GM19023 (cell line): ENCODE data around the gene VASH2.

Experiments used
- ATAC-seq: cut with Tn5 transposase; IDR thresholded peaks from one replicate; pipeline ENCODE4 v1.9.1; 2021; ENCODE audit warnings: mild to moderate bottlenecking, moderate library complexity; ENCODE audit not compliant: unreplicated experiment

The VASH2 gene

GRCh38 chr1:212928323-212929291, 21.7 kb upstream of the VASH2 start:
- ATAC-seq, result peak; percentile 66

DNA sequence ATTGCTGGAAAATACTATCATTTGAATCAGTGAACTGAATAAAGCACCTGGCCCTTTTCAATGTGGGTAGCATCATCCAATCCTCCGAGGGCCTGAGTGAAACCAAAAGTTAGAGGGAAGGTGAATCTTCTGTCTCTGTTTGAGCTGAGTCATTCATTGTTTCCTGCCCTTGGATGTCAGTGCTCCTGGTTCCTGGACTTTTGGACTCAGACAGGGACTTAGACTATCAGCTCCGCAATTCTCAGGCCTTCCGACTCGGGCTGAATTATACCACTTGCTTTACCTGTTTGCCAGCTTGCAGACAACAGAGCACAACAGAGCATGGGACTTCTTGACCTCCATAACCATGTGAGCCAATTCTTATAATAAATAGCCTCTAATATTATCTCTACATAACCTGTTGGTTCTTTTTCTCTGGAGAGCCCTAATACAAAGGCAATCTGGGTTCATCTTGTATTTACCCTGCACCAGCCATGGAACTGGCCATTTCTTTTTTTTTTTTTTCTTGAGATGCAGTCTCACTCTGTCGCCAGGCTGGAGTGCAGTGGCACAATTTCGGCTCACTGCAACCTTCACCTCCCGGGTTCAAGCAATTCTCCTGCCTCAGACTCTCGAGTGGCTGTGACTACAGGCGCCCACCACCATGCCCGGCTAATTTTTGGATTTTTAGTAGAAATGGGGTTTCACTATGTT, 19.2 kb upstream of the VASH2 start:
- ATAC-seq, result no peak

DNA sequence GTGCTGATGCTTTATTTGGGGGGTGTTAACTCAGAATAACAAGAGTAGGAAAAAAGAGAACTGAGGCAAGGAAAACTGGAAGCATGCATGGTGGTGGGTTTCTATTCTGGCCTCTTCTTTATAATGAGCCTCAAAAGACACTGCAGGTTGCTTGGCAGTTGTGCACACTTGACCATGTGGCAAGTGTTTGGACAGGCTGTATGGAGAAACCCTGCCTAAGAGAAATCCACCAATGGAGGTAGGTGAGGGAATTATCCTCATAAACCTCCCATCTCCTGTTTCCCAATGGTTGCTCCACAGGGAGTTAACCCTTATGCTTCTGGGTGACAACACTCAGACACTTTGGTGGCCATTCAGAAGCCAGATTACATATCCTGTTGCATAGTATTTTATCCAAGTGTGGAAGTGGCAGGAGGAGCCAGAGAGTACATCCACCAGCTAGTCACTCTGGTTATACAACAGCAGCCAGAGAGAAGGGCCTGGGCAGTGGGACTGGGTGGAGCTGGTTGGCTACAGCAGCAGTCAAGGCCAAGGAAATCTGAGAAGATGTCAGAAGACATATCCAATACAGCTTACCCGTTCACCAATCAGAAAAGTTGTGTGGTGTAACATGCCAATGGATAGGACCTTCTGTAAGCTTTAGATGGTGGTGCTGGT, 16.4 kb upstream of the VASH2 start:
- no peak for ATAC-seq

DNA sequence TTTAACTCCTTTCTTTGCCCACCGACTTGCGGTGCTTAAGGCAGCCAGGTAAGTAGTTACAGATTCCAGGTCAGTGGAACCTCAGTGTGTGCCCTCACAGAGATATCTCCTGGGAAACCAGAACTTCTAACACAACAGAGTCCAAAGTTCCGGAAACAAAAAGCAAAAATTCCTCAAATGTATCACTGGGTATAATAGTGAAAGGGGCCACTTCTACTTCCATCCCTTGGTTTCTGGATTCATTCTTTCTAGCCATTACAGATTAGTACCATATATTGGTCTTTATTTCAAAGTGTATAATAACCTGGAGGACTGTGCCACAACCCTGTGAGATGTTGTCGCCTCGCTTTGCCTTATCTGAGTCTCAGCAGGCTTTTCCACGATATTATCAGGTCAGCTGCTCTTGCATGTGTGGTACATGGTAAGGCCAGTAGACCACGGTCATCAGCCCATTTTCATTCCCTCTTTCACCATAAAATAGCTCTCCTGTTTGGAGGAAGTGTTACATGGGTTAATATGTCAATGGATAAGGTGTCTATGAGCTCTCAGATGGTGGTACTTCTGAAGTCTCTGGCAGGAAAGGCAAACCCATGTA, 14.9 kb upstream of the VASH2 start:
- ATAC-seq, result no peak

GRCh38 chr1:212937034-212937433, 13.3 kb upstream of the VASH2 start:
- no peak for ATAC-seq

GRCh38 chr1:212938846-212939245, 11.5 kb upstream of the VASH2 start:
- ATAC-seq, result no peak

DNA sequence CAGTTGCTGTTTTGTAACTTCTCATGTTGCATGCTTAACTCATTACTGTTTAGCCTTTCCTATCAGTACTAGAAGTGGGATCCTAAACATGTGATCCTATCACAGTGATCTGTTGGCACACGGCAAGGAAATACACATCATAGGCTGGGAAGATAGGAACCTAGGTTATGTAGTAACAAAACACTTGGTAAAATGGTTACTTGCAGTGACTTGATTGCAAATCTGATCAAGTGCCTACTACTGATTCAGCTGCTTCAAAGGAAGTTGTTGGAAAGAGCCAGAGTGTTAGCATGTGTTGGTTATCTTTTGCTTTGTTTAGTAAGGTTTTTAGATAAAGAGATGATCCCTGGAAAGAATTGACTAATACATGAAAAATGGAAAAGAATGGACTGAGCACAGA, 8.9 kb upstream of the VASH2 start:
- no peak for ATAC-seq

DNA sequence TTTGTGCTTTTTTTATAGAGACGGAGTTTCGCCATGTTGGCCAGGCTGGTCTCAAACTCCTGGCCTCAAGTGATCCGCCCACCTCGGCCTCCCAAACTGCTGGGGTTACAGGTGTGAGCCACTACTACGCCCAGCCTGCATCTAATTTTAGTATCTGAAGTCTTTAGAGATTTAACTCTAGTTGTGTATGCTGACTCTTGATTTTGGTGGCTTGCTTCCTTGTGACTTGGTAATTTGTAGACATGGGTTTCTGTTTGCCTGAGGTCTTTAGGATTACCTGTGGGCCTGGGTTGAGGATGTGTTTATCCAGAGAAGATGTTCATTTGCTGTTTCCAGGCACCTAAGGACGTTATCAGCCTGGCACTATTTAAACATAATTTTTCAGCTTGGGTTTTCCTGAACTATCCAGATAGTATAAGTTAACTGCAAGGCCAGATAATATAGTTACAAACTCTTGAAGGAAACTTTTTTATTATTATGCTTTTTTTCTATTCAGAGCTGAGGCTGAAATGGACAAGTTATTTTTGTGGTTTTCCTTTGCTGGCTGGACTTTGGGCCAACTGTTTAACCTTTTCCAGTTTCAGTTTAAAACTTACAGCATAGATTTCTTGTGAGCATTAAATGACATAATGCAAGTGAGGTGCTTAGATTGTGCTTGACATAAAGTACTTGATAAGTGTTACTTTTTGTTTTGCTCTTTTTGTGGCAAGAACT, 7.5 kb upstream of the VASH2 start:
- ATAC-seq, result no peak

- no peak for ATAC-seq
Observed at GRCh38 chr1:212943393-212943710, 7.0 kb upstream of the VASH2 start.

DNA sequence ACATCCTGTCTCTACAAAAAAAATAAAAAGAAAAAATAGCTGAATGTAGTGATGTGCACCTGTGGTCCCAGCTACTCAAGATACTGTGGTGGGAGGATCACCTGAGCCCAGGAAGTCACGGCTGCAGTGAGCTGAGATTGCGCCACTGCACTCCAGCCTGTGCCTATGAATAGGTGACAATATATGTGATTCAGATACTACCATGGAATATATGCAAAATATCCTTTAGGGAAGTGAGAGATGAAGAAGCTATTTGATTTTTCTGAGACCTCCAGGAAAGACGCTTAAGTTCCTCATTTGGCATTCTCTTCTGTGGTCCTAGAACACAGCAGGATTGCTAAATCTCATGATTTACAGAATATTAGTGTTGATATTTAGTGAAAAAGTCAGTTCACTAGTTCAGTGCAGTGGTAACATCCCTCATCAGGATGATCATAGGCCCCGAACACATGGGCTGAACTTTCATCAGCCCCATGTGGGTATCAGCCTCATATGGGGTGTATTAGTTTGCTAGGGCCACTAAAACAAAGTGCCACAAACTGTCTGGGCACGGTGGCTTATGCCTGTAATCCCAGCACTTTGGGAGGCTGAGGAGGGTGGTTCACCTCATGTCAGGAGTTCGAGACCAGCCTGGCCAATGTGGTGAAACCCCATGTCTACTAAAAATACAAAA, 6.0 kb upstream of the VASH2 start:
- no peak for ATAC-seq

DNA sequence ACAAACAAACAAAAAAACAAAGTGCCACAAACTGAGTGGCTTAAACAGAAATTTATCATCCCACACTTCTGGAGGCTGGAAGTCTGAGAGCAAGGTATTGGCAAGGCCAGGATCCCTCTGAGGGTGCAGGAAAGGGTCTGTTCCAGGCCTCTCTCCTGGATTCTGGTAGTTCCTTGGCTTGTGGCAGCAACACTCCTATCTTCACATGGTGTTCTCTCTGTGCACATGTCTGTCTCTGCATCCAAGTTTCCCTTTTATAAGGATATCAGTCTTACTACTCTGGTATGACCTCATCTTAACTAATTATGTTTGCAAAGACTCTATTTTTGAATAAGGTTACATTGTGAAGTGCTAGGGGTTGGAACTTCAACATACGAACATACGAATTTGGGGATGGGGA, 5.3 kb upstream of the VASH2 start:
- ATAC-seq, result no peak

DNA sequence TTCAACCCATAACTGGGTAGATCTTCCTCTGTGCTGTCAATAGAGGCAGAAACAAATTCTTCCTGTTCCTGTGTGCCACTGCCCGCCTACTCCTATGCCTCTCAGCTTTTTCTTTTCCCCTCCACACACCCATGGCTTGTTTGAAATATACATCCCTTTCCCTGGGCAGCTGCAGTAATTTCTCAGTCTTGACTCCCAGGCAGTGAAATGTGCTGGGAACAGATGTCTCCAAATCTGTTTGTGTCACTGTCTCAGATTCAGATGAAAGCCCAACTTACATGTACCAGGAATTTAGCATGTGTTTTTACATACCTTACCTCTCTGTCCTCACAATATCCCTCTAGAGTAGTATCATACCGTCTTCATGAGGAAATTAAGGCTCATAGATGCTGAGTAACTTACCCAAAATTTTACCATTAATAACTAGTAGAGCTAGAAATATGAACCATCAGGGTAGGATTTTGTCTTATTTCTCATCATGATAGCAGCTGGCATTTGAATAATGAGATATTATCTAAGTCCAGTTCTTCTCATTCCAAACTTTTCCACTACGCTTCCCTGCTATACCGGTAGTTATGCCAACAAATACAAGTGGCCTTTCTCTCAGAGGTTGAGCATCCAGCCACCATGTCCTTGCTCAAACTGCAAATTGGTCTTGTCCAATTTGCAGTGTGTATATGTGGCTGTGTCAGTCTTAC, 4.7 kb upstream of the VASH2 start:
- ATAC-seq, result no peak

GRCh38 chr1:212946872-212947271, 3.5 kb upstream of the VASH2 start:
- no peak for ATAC-seq

DNA sequence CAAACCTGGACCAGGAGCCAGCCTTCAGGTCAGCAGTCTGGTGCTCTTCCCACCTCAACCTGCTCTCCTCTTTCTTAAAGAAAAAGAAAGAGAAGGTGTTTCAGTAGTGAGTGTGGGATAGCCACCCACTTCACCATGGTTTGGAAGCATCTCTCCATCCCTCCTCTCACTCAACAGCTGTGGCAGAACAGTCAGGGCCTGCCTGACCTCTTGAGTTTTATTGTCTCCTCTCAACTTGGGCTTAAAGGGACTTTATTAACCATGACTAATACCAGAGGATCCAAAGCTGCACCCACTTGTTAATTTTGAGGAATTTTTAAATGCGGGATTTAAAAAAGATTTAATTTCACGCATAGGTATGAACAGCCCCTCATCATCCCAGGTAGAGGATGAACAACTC, 570 bp upstream of the VASH2 start:
- ATAC-seq, result no peak

DNA sequence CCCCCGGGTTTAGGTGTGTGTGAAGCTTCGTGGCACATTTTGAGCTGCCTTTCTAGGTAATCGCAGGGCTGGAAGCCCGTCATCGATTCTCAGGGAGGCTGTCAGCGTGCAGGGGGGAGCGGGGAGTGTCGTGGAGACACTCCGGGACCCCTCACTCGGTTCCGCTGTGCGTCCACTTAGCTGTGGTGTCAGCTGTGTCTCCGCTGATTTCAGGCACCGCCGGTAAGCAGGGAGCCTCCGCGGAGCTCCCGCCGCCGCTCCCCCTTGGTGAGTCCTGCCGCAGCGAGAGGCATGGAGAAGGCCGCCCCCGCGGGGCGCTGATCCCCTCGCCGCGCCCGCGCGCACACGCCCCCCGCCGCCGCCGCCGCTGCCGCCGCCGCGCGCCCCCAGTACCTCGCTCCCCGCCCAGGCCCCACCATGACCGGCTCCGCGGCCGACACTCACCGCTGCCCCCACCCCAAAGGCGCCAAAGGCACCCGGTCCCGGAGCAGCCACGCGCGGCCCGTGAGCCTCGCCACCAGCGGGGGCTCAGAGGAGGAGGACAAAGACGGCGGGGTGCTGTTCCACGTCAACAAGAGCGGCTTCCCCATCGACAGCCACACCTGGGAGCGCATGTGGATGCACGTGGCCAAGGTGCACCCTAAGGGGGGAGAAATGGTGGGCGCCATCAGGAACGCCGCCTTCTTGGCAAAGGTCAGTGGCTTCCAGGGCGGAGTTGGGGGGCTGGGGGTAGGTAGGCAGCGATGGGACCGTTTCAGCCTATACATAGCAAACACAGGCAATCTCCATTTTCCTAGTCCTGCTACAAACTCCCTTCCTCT, 995 bp downstream of the VASH2 start:
- peak; percentile 7 for ATAC-seq

DNA sequence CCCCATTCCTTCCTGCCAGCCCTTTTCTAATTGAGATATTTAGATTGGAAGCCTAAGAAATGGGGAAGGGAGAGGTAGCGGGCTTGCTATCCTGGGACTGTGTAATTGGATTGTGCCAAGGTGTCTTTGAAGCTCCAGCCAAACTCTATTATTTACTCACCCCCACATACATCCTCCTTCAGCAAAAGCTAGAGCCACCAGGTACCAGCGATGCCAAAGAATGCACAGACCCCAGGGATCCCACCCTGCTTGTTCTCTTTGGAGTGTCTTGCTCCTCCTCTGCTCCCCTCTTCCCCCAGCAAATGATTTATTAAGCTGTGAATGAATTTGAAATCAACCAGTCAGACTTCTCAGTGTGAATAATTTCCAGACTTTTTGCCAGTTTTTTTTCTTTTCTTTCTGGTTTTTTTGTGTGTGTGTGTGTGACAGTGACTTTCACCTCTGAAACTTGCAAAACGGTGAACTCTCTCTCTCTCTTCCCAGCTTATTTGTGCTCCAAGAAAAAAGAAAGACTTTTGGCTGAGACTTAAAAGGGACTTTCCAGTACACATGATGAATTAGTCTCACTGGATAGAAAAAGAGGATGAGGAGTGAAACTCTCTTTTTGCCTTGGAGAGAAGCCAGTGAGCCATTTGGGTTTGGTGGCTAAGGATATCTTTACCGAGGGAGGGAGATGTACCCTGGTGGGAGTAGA, 1.8 kb downstream of the VASH2 start:
- no peak for ATAC-seq

GRCh38 chr1:212952641-212952976, 2.3 kb downstream of the VASH2 start:
- ATAC-seq, result no peak

- no peak for ATAC-seq
Observed at GRCh38 chr1:212953321-212953720, 3.0 kb downstream of the VASH2 start.
